ENCODE data around the gene SNX13. TPM values are rescaled to one million over a fixed set of nuclear protein-coding genes. Genes with fewer than 3 reads are reported as not detected.

Gene SNX13
- total and polyA plus RNA-seq, 12 donors, result 7.1 to 57.7 (median 44.6) TPM

- 79 to 80% methylated on average over 4 of the region's 4 CpGs for WGBS, 2 donors
- peak in 2 of 8 donors; percentile 18 to 45 for ATAC-seq
- intact Hi-C loops (cut with DNase I), result loop anchor here in 5 of 10 donors (5.0 to 10.0 kb wide), 5 partner anchors 174 to 576 kb away; partner anchors contain the start of gene SNX13 (in 2 of the 5)
Measured at GRCh38 chr7:17770710-17771375, 169.5 kb downstream of the SNX13 start.

GRCh38 chr7:17769918-17770317 is 170.4 kb downstream of the SNX13 start:
- peak; percentile 25 to 79 (median 72) for TF ChIP-seq CTCF (IDR thresholded peaks at IDR 0.05)
- Histone ChIP-seq H3K36me3 (no peaks in the 10 kb centered on the region), H3K27me3 (no peaks in the 10 kb centered on the region), H3K9me3 (no peaks in the 10 kb centered on the region), H3K27ac (no peak overlapping the region), H3K4me1 (peaks cover 5 to 42% (median 13%) of the 10 kb centered on the region in 9 donors), H3K4me3 (no peak overlapping the region)
- 29 to 30% methylated on average over 2 of the region's 2 CpGs for WGBS, 2 donors
- intact Hi-C loops (cut with DNase I), result loop anchor here in 7 of 10 donors (5.0 to 10.0 kb wide), 5 partner anchors 175 to 577 kb away; partner anchors contain the start of gene SNX13 (in 2 of the 7)
- peak in 6 of 8 donors; percentile 47 to 71 (median 64) for ATAC-seq
- peak in 1 of 2 donors; percentile 58 for DNase-seq

More at GRCh38 chr7:17770710-17771375, 169.5 kb downstream of the SNX13 start:
- Histone ChIP-seq H3K27ac (no peak overlapping the region), H3K36me3 (no peaks in the 10 kb centered on the region), H3K27me3 (no peaks in the 10 kb centered on the region), H3K9me3 (no peaks in the 10 kb centered on the region), H3K4me3 (peak overlapping the region in 1 of 10 donors; percentile 13), H3K4me1 (peaks cover 5 to 42% (median 13%) of the 10 kb centered on the region in 9 donors)
- no peak for DNase-seq
- TF ChIP-seq CTCF (IDR thresholded peaks at IDR 0.05), result no peak

- no peak for DNase-seq
- H3K27ac ChIP-seq, result no peak overlapping the region
- no peaks in the 10 kb centered on the region for H3K36me3 ChIP-seq
- 79 to 85% methylated on average over 3 of the region's 3 CpGs for WGBS, 2 donors
- H3K9me3 ChIP-seq, result peaks cover 0 to 16% (median 0%) of the 10 kb centered on the region in 11 donors
- ATAC-seq, result no peak
- no peak overlapping the region for H3K4me3 ChIP-seq
- TF ChIP-seq CTCF (IDR thresholded peaks at IDR 0.05), result no peak
- no peaks in the 10 kb centered on the region for H3K27me3 ChIP-seq
- no peaks in the 10 kb centered on the region for H3K4me1 ChIP-seq
- intact Hi-C loops (cut with DNase I), result loop anchor here in 2 of 10 donors (5.0 kb wide), 2 partner anchors 49 to 814 kb away; no protein-coding TSS in a partner anchor
Measured at GRCh38 chr7:17758008-17758407, 182.3 kb downstream of the SNX13 start.

- no peaks in the 10 kb centered on the region for H3K4me1 ChIP-seq
- H3K9me3 ChIP-seq, result no peaks in the 10 kb centered on the region
- H3K27ac ChIP-seq, result no peak overlapping the region
- H3K36me3 ChIP-seq, result no peaks in the 10 kb centered on the region
- ATAC-seq, result no peak
- no peak for DNase-seq
- no peaks in the 10 kb centered on the region for H3K27me3 ChIP-seq
- intact Hi-C loops (cut with DNase I), result no loop called here
- H3K4me3 ChIP-seq, result no peak overlapping the region
- WGBS, 2 donors, result 71 to 78% methylated on average over 2 of the region's 2 CpGs
- TF ChIP-seq CTCF (IDR thresholded peaks at IDR 0.05), result no peak
Measured at GRCh38 chr7:17746020-17746530, 194.2 kb downstream of the SNX13 start.
